ENCODE measurements around the gene LGALS3BP.

GRCh38 chr17:78923660-78924453 lies 55.9 kb downstream of the LGALS3BP start:
- no peak for TF ChIP-seq RFX5 (IDR thresholded peaks at IDR 0.05; ENCODE audit: borderline replicate concordance, low read depth, low read length)
- no peak for TF ChIP-seq POLR2A (IDR thresholded peaks at IDR 0.05; ENCODE audit: control extremely low read depth in 1 of 2, low read depth in 2 of 2, low read length in 2 of 2)
- no peak for TF ChIP-seq CTCF (IDR thresholded peaks at IDR 0.05; ENCODE audit: control extremely low read depth in 1 of 3, insufficient read depth in 1 of 3, low read depth in 1 of 3, low read length in 3 of 3)
- TF ChIP-seq TBP (IDR thresholded peaks at IDR 0.05; ENCODE audit: low read depth, low read length) = no peak
- TF ChIP-seq HDAC2 (IDR thresholded peaks at IDR 0.05; ENCODE audit: borderline replicate concordance in 1 of 2, low read depth in 2 of 2, low read length in 2 of 2) = 0 out of 4 replicates have a peak, but pooled peaks of 1 of the 2 experiments have one; percentile 62
- no peak for TF ChIP-seq YY1 (IDR thresholded peaks at IDR 0.05; ENCODE audit: low read depth, low read length)
- TF ChIP-seq SP1 (IDR thresholded peaks at IDR 0.05; ENCODE audit: low read depth, low read length) = no peak

All from H1 (cell line).